HG02588 (cell line): Measurements from ENCODE around the gene IFITM2.
"Not testable (repeated sequence)": the region's sequence is repeated elsewhere in the genome, so short reads cannot be mapped to it uniquely, and the experiment has no call there.

Experiments
- ATAC-seq: cut with Tn5 transposase; IDR thresholded peaks from one replicate; pipeline ENCODE4 v1.9.1; 2021; ENCODE audit warnings: mild to moderate bottlenecking, moderate library complexity; ENCODE audit not compliant: unreplicated experiment

Gene IFITM2

GRCh38 chr11:324593-325517 is 17.2 kb downstream of the IFITM2 start:
- ATAC-seq: not testable (repeated sequence)

DNA sequence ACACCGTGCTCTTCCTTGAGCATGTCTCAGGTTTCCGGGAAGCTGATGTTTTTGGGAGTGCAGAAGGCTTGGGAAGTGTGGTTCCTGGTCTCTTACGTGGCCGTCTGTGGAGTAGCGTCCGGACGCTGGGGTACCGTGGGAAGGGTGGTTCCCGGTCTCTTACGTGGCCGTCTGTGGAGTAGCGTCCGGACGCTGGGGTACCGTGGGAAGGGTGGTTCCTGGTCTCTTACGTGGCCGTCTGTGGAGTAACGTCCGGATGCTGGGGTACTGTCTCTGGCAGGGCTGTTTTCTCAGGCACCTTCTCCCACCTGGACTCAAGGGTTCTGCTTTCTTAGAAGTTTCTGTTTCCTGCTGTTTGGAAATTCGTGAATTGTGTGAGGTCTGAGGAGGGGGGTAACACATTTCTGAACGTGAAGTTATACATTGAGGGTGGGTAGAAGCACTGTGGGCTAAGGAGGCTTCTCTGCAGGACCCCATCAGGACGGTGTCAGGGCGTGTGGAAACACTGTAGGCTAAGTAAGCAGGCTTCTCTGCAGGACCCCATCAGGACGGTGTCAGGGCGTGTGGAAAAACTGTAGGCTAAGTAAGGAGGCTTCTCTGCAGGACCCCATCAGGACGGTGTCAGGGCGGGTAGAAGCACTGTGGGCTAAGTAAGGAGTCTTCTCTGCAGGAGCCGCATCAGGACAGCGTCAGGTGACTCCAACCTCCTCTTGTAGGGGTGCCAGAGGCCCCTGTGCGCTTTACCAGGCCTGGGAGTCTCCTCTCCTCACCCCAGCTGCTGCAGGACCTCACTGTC is 18.4 kb downstream of the IFITM2 start:
- no peak for ATAC-seq

GRCh38 chr11:326592-326841 is 18.9 kb downstream of the IFITM2 start:
- no peak for ATAC-seq

DNA sequence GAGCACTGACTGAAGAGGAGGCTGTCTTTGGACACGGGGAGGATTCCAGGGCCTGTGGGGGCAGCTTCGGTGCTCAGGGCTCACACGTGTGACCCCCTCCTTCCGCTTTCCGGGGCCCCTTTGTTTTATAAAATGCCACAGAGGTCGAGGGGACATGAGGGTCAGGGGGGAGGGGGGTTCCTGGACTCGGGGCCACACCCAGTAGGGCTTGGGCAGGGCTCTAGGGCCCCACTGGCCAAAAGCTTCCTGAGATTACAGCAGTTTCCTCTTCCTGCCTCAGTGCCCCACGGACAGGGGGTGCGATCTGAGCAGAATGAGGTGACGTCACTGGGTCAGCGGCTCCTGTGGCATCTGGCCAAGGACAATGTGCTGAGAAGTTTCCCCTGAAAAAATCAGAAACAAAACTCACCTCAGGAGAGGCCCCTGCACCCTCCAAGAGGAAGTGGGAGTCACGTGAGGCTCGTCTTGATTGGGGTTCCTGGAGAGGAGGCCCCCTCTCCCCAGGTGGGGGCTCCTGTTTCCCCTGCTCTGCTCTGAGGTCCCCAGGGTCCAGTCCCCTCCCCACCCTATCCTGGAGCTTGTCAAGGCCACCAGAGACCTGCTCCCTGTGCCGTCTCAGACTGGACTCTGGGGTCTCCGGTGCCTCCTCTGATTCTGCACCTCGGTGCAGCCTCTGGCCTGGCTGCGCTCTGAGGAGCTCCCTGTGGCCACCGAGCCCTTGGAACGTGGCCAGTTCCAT is 19.4 kb downstream of the IFITM2 start:
- no peak for ATAC-seq

- no peak for ATAC-seq
Observed at GRCh38 chr11:327581-327923, 19.9 kb downstream of the IFITM2 start.

DNA sequence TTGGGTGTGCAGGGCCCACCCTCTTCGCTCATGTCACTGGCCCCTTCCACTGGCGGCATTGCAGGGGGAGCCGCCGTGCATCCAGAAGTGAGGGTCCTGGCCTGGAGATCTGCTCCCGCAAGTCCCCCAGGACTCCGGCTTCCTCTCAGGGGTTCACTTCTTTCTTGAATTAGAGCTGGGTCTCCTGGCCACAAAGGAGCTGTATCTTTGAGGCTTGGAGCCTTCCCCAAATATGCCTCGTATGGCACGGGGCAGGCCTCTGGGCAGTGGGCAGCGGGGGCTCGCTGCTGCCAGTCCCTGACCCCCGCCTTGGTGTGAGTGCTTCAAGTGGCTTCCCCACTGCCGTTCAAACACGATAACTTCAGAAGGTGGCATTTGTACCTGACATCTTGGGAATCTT is 20.4 kb downstream of the IFITM2 start:
- no peak for ATAC-seq

DNA sequence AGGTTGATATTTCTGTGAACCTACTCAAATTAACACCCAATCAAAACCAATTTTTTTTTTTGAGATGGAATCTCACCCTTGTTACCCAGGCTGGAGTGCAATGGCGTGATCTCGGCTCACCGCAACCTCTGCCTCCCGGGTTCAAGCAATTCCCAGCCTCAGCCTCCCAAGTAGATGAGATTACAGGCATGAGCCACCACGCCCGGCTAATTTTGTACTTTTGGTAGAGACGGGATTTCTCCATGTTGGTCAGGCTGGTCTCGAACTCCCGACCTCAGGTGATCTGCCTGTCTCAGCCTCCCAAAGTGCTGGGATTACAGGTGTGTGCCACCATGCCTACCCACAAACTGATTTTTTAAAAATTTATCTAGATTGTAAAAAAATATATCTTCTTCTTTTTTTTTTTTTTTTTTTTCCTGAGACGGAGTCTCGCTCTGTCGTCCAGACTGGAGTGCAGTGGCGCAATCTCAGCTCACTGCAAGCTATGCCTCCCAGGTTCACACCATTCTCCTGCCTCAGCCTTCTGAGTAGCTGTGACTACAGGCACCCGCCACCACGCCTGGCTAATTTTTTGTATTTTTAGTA is 21.0 kb downstream of the IFITM2 start:
- not testable (repeated sequence) for ATAC-seq

DNA sequence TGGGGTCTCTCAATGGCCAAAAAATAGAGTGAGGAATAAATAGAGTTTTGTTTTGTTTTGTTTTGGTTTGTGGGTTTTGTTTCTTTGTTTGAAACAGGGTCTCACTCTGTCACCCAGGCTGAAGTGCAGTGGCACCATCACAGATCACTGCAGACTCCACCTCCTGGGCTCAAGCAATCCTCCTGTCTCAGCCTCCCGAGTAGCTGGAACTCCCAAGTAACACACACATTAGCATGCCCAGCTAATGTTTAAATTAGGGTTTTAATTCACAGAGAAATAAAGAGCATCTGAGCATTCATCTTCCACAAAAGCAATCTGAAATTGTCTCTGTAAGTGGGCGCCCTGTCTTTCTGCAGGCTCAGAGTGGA is 22.3 kb downstream of the IFITM2 start:
- ATAC-seq: no peak

DNA sequence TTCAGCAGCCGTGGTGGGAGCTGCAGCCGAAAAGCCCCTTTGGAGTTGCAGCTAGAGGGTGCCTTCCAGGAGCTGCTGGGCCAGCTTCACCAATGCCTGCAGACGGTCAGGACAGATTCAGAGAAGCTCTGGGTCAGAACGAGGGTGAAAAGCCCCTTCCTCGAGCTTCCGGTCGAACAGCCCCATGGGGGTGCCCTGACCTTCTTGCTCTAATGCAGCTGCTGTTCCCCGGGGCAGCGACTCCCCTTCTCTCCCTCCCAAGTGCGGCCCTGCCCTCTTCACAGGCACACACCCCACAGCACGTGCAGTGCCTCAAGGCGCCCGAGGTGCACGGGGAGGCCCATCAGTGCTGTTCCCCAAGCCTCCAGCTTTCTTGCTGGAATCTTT is 22.7 kb downstream of the IFITM2 start:
- no peak for ATAC-seq

GRCh38 chr11:330694-331357 is 23.2 kb downstream of the IFITM2 start:
- no peak for ATAC-seq

GRCh38 chr11:331358-332060 is 23.9 kb downstream of the IFITM2 start:
- ATAC-seq: no peak

DNA sequence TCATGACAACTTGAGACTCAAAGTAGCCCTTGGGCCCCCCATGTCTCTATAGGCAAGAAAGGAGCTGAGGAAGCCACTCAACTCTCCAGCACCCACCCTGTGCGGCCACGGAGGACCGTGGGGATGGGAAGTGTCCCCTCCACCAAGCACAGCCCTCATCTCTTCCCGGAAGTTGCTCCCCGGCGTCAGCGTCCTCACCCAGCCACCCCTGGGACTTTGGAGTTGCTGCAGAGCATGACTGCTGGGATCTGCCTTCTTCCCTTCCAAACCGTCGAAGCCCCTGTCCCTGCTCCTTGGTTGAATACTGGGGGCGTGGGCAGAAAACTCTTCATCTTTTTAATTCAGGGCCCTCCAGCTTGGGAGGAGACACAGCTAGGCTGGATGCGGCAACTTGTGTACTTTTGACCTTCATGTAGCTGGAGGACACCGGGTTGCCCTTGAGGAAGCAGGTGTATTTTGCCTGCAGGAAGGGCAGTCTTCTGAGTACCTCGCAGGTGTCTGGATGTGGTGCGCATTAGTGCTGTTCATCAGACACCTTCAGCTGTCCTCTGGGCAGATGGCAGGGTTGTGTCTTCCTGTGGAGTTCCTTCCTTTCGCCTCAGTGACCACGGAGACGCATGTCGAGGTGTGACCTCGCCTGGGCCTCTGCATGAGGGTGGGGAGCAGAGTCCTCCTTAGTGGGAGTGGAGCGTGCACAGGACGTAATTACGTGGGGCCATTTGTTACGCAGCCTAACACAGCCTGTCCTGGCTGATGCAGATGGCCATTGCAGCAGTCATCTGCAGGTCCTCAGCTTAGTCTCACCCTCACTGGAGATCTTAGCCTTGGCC is 25.2 kb downstream of the IFITM2 start:
- ATAC-seq: no peak

DNA sequence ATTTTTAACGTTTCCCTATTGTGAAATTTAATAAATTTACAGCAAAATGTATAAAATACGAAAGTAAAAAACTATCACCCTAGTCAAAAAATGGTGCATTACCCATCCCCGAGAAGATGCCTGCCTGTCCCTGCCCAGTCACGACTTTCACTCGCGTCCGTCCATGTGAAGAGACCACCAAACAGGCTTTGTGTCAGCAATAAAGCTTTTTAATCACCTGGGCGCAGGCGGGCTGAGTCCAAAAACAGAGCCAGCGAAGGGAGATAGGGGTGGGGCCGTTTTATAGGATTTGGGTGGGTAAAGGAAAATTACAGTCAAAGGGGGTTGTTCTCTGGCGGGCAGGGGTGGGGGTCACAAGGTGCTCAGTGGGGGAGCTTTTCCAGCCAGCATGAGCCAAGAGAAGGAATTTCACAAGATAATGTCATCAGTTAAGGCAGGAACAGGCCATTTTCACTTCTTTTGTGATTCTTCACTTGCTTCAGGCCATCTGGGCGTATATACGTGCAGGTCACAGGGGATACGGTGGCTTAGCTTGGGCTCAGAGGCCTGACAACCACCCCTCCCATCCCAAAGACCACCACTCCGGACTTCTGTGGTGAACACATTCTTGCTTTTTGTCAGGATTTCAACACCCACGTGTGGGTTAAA is 26.1 kb downstream of the IFITM2 start:
- not testable (repeated sequence) for ATAC-seq

DNA sequence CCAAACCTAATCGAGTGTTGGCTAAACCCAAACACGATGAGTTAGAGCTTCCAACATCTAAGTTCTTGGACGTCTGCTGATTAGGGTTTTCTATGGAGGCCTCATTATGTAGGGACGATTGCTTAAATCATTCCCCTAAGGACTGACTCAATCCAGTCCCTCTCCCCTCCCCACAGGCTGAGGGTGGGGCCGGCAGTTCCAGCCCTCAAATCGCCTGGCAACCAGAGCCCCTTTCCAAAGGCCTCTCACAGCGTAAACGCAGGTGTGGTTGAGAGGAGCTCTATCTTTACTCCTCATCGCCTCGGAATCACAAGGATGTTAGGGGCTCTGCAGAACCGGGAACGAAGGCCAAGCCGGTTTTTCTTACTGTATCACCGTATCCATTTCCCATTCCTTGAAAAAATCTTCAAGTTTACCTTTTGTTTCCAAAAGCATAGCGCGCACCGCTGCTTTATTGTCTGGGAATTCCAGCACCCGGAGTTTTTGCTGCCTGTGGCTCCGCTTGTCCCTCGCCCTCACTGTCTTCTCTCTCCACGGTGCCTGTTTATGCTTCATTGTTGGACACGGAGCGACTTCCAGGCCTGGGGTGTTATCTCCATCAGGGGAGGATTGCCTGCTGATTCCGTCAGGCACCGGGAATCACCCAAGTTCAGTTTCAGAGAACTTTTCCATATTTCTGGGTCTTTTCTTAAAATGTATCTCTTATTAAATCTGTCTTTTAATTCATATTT is 26.8 kb downstream of the IFITM2 start:
- no peak for ATAC-seq

GRCh38 chr11:335779-336658 is 28.4 kb downstream of the IFITM2 start:
- no peak for ATAC-seq

- ATAC-seq: no peak
Observed at GRCh38 chr11:336659-337198, 29.1 kb downstream of the IFITM2 start.

DNA sequence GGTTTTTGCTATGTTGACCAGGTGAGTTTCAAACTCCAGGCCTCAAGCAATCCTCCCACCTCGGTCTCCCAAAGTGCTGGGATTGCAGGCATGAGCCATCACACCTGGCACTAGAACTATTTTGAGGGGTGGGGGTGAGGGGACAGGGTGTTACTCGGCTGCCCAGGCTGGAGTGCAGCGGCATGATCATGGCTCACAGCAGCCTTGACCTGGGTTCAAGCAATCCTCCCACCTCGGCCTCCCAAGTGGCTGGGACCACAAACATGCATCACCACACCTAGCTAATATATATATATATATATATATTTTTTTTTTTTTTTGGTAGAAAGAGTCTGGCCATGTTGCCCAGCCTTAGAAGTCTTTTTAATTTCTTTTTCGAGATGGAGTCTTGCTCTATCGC is 30.1 kb downstream of the IFITM2 start:
- no peak for ATAC-seq
